Measurements from ENCODE around the gene URM1.
"Not testable (repeated sequence)": the region's sequence is repeated elsewhere in the genome, so short reads cannot be mapped to it uniquely, and the experiment has no call there.

Gene URM1

DNA sequence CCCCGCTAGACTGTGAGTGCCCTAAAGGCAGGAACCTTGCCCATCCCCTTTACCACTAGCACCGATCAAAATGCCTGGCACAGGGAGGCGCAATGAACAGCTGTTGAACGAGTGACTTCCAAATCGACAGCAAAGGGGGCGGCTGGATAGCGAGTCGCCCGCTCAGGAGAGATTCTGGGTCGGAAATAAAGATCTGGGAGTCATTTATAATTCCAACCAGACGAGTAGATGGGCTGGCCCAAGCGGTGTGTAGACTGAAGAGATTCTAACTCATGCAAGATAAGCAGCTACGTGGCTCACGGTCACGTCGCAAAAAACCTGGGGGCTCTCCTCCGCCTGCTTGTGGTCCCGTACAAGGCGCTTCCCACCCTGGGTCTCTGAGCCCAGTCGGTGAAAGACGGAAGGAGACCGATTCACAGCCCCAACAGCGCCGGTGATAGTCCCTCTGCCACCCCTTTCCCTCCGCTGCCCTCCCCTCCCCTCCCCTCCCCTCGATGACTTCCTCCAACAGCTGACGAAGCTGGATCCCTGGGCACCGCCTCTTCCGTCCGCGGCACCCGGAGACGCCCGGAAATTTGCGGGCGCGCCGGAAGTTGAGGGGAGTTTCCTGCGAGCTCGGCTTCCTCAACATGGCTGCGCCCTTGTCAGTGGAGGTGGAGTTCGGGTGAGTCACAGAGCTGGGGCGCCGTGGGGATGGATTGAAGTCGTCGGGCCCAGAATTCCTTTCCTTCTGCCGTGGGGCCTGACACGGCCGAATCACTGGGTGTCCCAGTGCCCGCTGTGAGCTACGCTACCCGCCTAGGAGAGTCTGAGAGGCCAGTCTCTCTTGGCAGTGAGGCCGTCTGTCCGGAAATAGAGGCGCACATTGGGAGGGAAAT, at the start of gene URM1:
Gene URM1, plus strand, starts transcription at position 623 of the 878 bp plus-strand sequence. Its CDS starts 7 bp downstream, at position 630.
- peak; percentile 94 for DNase-seq (ENCODE audit: low read depth)

DNA sequence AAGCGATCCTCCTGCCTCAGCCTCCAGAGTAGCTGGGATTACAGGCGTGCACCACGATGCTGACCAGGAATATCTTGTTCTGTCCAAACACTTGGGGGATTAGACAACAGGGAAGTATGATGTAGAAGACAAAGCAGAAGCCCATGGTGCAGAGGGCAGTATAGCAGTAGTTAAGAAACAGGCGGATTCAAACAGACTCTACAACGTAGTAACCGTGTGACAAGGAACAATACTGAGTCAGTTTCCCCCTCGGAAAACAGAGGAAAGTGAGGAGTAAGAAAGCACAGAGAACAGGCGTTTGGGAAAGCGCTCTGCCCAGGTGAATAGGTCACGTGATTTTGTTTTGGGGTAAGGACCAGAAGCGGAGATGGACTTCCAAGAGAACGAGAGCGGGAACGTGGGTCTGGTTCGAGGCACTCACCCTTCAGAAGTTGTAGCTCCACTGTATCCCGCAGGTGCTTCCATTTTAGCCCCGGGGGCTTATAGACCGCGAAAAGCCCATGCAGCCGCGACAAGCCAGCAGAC, 49.2 kb upstream of the URM1 start:
- no peak for DNase-seq (ENCODE audit: low read depth)

DNA sequence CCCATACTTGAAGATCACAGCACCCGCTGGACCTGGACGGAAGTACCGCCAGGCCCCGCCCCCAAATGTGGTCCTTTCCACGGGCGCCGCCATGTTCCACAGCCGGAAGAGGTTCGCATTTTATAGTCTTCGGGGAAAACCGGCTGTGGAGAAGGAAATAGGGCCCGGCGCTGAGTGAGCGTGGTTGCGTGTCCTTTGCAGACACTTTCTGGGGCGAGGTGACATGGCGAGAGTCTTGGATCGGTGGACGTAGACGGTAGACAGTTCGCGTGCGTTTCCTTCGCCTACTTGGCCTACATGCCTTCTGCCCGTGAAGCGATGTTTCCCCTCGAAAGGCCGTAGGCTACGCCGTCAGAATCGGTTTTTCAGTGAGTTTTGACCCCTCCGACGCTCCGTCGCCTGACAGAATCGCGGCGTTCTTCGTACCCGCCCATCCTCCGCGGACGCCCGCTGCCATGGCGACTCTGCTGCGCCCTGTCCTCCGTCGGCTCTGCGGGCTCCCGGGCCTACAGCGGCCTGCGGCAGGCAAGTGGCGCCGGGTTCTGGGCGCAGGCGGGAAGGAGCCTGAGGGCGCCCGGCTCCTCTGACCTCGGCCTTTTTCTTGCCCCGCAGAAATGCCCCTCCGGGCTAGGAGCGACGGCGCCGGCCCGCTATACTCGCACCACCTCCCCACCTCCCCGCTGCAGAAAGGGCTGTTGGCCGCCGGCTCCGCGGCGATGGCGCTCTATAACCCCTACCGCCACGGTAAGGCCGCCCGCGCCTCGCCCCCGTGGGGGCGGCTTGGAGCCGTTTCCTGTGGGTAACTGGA, 48.6 kb upstream of the URM1 start, which contains the start of the genes COQ4 and TRUB2:
Gene COQ4, plus strand, starts transcription at position 436 of the 808 bp plus-strand sequence. Its CDS starts 20 bp downstream, at position 456.
Gene TRUB2, minus strand, starts transcription at position 44 of the 808 bp plus-strand sequence. Its CDS starts 39 bp downstream, at position 5.
- peak; percentile 92 for DNase-seq (ENCODE audit: low read depth)

DNA sequence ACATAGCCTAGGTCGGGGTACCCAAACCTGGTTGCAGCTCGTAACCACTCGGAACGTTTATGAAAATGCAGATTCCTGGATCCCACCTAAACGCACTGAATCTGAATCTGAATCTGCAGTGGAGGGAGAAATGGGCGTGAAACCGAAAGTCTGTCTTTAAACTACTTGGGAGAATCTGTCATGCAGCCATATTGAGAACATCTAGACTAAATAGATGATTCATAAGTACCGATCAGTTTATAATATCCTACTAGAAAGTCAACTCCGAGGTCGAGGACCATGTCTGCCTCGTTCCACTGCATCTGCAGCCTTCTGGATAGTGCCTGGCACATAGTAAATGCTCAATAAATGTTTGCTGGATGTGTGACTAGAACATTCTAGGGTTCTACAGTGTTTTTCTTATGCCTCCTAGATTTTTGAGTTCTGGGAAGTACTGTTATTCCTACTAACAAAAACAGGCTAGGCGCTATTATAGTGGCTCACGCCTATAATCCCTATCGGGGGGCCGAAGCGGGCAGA, 47.9 kb upstream of the URM1 start:
- no peak for DNase-seq (ENCODE audit: low read depth)

DNA sequence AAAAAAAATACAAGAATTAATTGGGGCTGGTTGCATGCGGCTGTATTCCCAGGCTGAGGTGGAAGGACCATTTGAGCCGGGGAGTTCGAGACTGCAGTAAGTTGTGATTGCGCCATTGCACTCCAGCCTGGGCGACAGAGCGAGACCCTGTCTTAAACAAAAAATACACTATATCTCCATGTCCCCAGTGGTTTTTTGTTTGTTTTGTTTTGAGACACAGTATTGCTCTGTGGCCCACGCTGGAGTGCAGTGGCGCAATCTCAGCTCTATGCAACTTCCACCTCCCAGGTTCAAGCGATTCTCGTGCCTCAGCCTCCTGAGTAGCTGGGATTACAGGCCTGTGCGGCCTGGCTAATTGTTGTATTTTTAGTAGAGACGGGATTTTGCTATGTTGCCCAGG, 47.4 kb upstream of the URM1 start:
- DNase-seq (ENCODE audit: low read depth): no peak

DNA sequence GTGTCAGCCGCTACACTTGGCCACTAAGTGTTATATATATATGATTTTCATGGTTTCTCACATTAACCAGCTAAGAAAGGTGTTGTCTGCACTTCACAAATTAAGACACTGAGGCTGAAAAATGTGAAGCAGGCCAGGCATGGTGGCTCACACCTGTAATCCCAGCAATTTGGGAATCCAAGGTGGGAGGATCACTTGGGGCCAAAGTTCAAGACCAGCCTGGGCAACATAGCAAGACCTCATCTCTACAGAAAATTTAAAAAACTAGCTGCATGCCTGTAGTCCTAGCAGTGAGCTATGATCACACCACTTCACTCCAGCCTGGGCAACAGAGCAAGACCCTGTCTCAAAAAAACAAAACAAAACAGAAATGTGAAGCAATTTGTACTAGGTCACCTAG, 46.8 kb upstream of the URM1 start:
- DNase-seq (ENCODE audit: low read depth): no peak

DNA sequence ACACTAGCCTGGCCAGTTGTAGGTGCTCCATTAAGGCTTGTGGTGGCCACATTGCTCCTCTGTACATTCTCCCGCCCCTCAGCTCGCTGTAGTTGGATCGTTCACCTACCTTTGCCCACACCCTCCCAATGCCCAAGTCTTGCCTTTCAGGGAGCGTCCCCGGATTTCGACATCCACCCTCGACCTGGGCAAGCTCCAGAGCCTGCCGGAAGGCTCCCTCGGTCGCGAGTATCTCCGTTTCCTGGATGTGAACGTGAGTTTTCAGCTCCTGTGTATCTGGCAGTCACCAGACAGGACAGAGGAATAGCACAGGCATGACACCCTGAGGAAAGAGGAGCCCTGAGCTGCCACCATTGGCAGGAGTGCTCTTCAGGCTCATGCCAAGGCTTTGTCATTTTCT, 45.5 kb upstream of the URM1 start:
- DNase-seq (ENCODE audit: low read depth): no peak

DNA sequence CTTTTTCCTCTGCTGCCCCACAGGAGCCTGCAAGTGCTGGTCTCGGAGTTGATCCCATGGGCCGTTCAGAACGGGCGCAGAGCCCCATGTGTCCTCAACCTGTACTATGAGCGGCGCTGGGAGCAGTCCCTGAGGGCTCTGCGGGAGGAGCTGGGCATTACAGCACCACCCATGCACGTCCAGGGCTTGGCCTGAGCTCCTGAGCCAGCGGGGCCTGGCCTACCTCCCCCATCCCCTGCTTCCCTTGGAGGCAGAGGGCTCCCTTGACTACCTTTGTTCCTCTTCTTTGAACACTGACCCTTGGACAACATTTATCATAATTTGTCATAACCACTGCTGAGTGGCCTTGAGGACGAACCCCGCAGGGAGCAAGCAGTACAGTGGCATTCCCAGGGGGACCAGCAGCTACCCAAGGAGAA, 37.7 kb upstream of the URM1 start:
- no peak for DNase-seq (ENCODE audit: low read depth)

DNA sequence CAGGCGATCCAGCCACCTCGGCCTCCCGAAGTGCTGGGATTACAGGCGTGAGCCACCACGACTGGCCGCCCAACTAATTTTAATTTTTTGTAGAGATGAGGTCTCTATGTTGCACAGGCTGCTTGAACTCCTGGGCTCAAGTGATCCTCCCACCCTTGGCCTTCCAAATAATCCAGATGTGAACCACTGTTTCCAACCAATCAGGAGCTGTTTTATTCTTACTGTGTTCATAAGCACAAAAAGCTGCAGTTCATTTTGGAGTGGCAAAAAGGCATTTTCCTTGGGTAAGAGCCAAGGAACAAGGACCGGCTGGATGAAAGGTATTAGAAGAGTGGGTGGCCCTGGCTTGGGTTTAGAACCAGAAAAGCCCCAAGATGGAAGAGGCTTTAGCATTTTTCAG, 36.0 kb upstream of the URM1 start:
- DNase-seq (ENCODE audit: low read depth): no peak

DNA sequence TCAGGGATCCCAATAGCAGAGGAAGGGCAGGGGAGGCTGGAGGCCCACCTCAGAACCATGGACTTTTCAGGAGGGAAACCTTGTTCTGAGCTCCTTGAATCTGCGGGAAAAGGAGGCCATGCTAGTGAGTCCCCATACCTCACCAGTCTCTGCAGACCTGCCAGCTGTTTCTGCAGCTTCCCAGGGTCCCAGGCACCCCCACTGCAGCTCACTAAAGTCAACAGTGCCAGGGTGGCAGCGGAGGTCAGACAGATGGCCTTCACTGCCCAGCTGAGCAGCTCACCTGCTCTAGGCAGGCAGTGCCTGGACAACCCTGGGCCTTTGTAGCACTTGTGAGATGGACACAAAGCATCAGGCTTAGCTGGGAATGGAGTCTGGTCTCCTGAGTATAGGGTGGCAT, 35.3 kb upstream of the URM1 start:
- DNase-seq (ENCODE audit: low read depth): no peak

DNA sequence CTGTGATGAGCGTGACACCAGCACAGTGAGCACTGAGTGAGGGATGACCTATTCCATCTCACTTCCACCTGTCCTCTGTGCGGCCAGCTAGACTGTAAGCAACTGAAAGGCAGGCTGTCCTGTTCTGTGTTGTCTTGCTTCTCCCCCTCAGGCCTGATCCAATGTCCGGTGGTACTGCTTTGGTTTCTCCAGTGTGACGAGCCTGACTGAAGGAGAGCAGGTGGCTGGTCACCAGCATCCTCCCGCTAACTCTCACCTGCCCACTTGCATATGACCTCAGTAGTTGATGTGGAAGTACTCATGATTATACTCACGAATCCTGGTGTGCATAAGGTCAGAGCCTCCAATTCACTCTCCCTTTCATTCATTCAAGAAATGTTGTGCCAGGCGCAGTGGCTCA, 33.2 kb upstream of the URM1 start:
- no peak for DNase-seq (ENCODE audit: low read depth)

DNA sequence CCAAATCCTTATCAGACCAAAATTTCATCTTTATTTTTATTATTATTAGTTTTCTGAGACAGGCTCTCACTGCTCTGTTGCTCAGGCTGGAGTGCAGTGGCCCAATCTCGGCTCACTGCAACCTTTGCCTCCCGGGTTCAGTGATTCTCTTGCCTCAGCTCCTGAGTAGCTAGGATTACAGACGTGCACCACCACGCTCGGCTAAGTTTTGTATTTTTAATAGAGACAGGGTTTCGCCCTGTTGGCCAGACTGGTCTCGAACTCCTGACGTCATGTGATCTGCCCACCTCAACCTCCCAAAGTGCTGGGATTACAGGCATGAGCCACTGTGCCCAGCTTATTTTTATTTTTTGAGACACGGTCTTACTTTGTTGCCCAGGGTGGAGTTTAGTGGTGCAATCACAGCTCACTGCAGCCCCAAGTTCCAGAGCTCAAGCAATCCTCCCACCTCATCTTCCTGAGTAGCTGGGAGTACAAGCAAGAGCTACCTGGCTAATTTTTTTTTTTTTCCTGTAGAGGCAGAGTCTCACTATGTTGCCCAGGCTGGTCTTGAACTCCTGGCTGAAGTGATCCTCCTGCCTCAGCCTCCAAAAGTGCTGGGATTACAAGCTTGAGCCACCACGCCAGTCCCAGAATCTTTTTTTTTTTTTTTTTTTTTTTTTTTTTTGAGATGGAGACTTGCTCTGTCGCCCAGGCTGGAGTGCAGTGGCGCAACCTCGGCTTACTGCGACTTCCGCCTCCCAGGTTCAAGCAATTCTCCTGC, 32.1 kb upstream of the URM1 start:
- not testable (repeated sequence) for DNase-seq (ENCODE audit: low read depth)

DNA sequence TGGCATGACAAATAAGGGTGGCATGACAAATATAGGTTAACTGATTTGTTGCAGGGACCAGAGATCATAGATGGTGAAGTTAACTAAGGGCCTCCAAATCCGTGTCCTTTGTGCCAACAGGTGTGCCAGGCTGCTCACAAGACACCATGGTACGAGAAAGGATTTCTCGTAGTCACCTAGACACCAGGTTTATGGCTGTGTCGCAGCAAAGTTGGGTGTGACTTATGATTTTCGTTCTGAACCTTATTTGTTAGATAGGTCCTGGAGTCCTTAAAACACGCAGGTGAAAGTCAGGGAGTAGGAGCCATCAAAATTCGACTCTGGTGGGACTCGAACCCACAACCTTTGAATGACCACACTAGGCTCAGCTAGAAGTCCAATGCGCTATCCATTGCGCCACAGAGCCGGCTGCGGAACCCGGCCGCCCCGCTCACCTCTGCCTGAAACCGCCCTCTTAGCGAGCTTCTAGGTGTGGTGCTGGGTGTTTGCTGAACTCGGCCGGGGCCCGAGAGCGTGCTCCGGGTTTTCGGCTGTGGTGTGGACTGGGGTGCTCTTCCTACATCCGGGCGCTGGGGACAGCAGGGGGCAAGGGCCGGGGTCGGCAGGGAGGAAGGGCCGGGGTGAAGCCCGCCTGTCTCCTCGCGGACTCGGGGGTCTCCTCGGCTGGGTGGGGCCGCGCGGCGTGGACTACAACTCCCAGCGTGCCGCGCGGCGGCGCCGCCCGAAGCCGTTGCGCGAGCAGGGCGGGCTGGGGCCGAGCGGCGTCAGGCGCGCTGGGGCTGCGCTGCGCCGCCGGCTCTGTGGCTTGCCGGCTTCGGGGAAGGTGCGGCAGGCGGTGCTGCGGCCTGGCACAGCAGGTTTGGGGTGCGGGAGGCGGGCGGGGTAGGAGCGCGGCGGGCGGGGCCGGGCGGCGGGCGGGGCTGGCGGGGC, 31.1 kb upstream of the URM1 start, which contains the start of gene SLC27A4:
Gene SLC27A4, plus strand, starts transcription at position 767 of the 930 bp plus-strand sequence. CDS start 2,606 bp downstream, outside the sequence.
- no peak for DNase-seq (ENCODE audit: low read depth)

DNA sequence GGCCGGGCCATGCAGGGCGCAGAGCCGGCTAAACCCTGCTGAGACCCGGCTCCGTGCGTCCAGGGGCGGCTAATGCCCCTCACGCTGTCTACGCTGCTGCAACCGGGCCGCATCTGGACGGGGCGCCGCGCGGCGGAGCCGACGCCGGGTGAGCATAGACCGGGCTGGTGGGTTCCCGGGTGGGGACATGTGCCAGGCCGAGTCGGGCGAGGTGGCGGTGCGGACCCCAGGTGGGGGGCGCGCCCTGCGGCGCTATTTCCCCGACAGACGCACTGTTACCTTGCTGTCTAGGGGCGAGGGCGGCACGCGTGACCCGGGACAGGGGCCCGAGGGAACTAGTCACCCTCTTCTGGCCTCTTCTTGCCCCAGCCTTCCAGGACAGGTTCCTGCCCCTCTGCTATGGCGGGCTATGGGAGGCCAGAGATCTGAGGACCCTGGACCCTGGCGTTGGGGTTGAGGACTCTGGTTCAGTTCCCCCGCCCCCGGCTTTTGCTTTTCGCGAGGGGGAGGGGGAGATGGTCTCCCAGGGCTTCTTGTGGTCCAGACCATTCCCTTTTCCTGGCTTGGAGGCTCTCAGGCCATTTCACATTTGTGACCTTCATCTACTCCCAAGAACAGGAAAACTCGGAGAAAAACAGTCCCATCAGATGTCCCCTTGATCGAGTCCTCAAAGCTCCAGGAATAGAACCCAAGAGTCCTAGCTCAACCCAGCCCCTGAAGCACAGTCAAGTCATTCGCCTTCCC, 30.3 kb upstream of the URM1 start:
- DNase-seq (ENCODE audit: low read depth): no peak

DNA sequence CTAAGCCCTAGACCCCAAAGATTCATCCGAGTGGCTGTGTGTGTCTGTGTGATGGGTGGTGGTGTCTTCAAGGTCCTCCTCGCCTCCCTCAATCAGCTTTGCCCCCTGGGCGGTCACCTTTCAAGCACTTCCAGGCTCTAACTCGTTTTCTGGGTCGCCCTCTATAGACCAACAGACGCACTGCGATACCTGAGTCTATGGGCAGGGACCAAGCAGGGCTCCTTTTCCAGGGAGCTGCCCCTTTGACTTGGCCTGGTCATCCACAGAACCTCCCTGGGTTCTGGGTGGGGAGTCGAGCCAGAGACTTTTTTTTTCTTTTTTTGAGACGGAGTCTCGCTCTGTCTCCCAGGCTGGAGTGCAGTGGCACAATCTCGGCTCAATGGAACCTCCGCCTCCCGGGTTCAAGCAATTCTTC, 29.7 kb upstream of the URM1 start:
- DNase-seq (ENCODE audit: low read depth): no peak

DNA sequence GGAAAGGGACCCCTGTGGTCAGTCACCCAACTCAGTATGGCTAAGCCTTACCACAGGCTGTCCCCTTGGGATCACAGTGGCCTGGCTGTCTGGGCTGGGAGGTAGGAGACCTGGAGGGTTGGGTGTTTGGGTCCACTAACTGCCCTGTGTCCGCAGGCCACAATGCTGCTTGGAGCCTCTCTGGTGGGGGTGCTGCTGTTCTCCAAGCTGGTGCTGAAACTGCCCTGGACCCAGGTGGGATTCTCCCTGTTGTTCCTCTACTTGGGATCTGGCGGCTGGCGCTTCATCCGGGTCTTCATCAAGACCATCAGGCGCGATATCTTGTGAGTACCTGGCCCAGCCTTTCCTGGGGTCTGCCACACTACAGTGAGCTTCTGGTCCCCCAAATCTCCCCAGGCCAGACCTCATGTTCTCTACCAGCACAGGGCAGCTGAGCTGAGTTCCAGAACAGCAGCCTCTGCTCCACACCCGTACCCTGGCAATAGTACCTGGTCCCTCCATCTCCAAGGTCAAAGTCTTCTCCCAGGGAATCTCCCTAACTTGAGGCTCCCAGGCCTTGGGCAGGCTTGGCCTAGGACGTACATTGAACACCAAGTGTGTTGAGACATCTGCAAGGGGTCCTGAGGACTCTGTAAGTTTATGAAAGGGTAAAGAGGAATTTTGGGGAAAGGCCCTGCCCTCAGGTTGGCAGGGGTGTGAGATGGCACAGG, 28.0 kb upstream of the URM1 start:
- no peak for DNase-seq (ENCODE audit: low read depth)

DNA sequence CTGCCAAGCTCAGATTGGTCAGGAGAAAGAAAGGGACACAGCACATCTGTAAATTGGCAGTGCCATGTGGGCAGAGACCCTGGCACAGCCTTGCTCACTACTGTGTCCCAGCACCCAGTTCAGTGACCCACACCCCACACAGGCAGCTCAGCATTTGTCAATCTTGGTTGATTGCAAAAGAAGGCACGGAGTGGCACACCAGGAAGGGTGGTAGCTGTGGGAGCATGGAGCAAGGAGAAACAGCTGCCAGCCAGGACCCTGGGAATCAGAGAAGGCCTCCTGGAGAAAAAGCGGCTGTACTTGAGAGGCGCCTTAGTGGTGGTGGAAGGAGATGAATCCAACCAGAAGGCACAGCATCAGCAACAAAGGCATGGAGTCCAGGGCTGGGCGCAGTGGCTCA, 27.3 kb upstream of the URM1 start:
- DNase-seq (ENCODE audit: low read depth): no peak

DNA sequence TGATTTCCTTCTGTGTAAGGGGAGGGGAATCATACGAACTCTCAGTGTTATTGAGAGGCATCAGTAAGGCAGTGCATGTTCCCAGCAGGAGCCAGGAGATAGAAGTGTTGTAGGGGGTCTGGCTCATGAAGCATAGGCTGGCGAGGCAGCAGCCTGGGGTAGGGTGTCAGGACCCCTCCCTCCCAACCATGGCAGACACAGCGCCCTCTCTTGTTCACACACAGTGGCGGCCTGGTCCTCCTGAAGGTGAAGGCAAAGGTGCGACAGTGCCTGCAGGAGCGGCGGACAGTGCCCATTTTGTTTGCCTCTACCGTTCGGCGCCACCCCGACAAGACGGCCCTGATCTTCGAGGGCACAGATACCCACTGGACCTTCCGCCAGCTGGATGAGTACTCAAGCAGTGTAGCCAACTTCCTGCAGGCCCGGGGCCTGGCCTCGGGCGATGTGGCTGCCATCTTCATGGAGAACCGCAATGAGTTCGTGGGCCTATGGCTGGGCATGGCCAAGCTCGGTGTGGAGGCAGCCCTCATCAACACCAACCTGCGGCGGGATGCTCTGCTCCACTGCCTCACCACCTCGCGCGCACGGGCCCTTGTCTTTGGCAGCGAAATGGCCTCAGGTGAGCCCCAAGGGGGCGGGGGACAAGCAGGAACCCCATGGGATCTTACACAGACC, 26.1 kb upstream of the URM1 start:
- no peak for DNase-seq (ENCODE audit: low read depth)
